BJ (cell line): ENCODE measurements around the gene RIMBP2. TPM values are rescaled to one million over a fixed set of nuclear protein-coding genes. Genes with fewer than 3 reads are reported as not detected.

Experiments
- CTCF ChIA-PET: fragments of 350-600 bp; formaldehyde crosslinking; extraction: SDS; loops from one replicate; lab custom pipeline; 2021; ENCODE audit warnings: antibody characterized with exemption, inconsistent platforms; lab: Yijun Ruan, JAX
- POLR2A ChIA-PET: fragments of 300-600 bp; sonication (Branson Sonifier 250); formaldehyde crosslinking; extraction: SDS; loops from one replicate; lab custom pipeline; 2021; ENCODE audit warnings: antibody characterized with exemption; lab: Charles Lee
- DNase-seq: peaks from one replicate; pipeline ENCODE4 v3.0.0-alpha.2; 2011; ENCODE audit warnings: low read depth
- H3K27me3 ChIP-seq: 2 replicates; pipeline ENCODE4 v1.6.0; 2011; ENCODE audit warnings: low read length; ENCODE audit not compliant: control insufficient read depth, insufficient read depth
- H3K36me3 ChIP-seq: 2 replicates; pipeline ENCODE4 v1.5.1; 2011; ENCODE audit warnings: low read length; ENCODE audit not compliant: control insufficient read depth, insufficient read depth
- H3K4me3 ChIP-seq: 2 replicates; pipeline ENCODE4 v1.5.1; 2011; ENCODE audit warnings: low read depth, mild to moderate bottlenecking, control low read depth, low read length
- CTCF ChIP-seq: IDR thresholded peaks from 2 replicates; pipeline ENCODE4 v1.5.1; 2011; ENCODE audit warnings: low read depth, mild to moderate bottlenecking, control low read depth, inconsistent platforms, low read length, moderate library complexity; ENCODE audit not compliant: insufficient read depth
- polyA plus RNA-seq: library from polyadenylated mRNA; depleted of rRNA; stranded (reverse); fragments of >200 nt; gene quantifications from 2 replicates; pipeline ENCODE4 v1.2.3, GENCODE V29; 2011

Gene RIMBP2
- polyA plus RNA-seq, 1 experiment, result 0.05 TPM

- CTCF ChIA-PET, result no interaction called here
- TF ChIP-seq CTCF, result no peak
- POLR2A ChIA-PET, result no interaction called here
These were observed 179.0 kb downstream of the RIMBP2 start for GRCh38 chr12:130537051-130537450.

GRCh38 chr12:130530429-130530828 lies 185.7 kb downstream of the RIMBP2 start:
- no peak for DNase-seq
- H3K27me3 ChIP-seq, result no peaks in the 10 kb centered on the region
- ChIA-PET CTCF (no interaction called here), POLR2A (no interaction called here)
- H3K36me3 ChIP-seq, result no peaks in the 10 kb centered on the region
- TF ChIP-seq CTCF, result no peak
- H3K4me3 ChIP-seq, result no peak overlapping the region

More at GRCh38 chr12:130537051-130537450, 179.0 kb downstream of the RIMBP2 start:
- Histone ChIP-seq H3K36me3 (no peaks in the 10 kb centered on the region), H3K4me3 (no peak overlapping the region), H3K27me3 (no peaks in the 10 kb centered on the region)
- no peak for DNase-seq

GRCh38 chr12:130529781-130530180 lies 186.3 kb downstream of the RIMBP2 start:
- Histone ChIP-seq H3K36me3 (no peaks in the 10 kb centered on the region), H3K27me3 (no peaks in the 10 kb centered on the region), H3K4me3 (no peak overlapping the region)
- POLR2A ChIA-PET, result no interaction called here
- no peak for TF ChIP-seq CTCF
- DNase-seq, result no peak
- CTCF ChIA-PET, result no interaction called here

GRCh38 chr12:130527239-130527638 lies 188.9 kb downstream of the RIMBP2 start:
- CTCF ChIA-PET, result no interaction called here
- no peak for TF ChIP-seq CTCF
- POLR2A ChIA-PET, result no interaction called here
- no peak for DNase-seq
- Histone ChIP-seq H3K4me3 (no peak overlapping the region), H3K36me3 (no peaks in the 10 kb centered on the region), H3K27me3 (no peaks in the 10 kb centered on the region)

GRCh38 chr12:130526813-130527212 lies 189.3 kb downstream of the RIMBP2 start:
- H3K27me3 ChIP-seq, result no peaks in the 10 kb centered on the region
- DNase-seq, result no peak
- no peak overlapping the region for H3K4me3 ChIP-seq
- no peak for TF ChIP-seq CTCF
- CTCF ChIA-PET, result no interaction called here
- POLR2A ChIA-PET, result no interaction called here
- no peaks in the 10 kb centered on the region for H3K36me3 ChIP-seq
